NK-92 (cell line): ENCODE measurements around the gene MUC5B.

ENCODE experiments used
- DNase-seq: peaks from one replicate; lab custom pipeline; 2025; ENCODE audit not compliant: unreplicated experiment; lab: John Stamatoyannopoulos, UW

The MUC5B gene

GRCh38 chr11:1279674-1280055 is 56.8 kb downstream of the MUC5B start:
- no peak for DNase-seq

GRCh38 chr11:1280116-1281035 is 57.5 kb downstream of the MUC5B start:
- DNase-seq, result no peak

- no peak for DNase-seq
Observed at GRCh38 chr11:1281326-1281973, 58.6 kb downstream of the MUC5B start.

GRCh38 chr11:1281974-1282365 is 59.1 kb downstream of the MUC5B start:
- no peak for DNase-seq

GRCh38 chr11:1283091-1283511 is 60.2 kb downstream of the MUC5B start:
- no peak for DNase-seq

- no peak for DNase-seq
Observed at GRCh38 chr11:1283906-1284305, 61.0 kb downstream of the MUC5B start.

- DNase-seq, result no peak
Observed at GRCh38 chr11:1285316-1285744, 62.5 kb downstream of the MUC5B start.

GRCh38 chr11:1285876-1286275 is 63.0 kb downstream of the MUC5B start:
- no peak for DNase-seq

GRCh38 chr11:1287928-1288327 is 65.1 kb downstream of the MUC5B start:
- no peak for DNase-seq

GRCh38 chr11:1288426-1289151 is 65.7 kb downstream of the MUC5B start:
- no peak for DNase-seq

- DNase-seq, result no peak
Observed at GRCh38 chr11:1289211-1289935, 66.5 kb downstream of the MUC5B start.

GRCh38 chr11:1290052-1291040 is 67.5 kb downstream of the MUC5B start:
- no peak for DNase-seq

- DNase-seq, result no peak
Observed at GRCh38 chr11:1291295-1292017, 68.6 kb downstream of the MUC5B start.

- no peak for DNase-seq
Observed at GRCh38 chr11:1292018-1292643, 69.3 kb downstream of the MUC5B start.

- DNase-seq, result no peak
Observed at GRCh38 chr11:1292644-1293618, 70.1 kb downstream of the MUC5B start.

- no peak for DNase-seq
Observed at GRCh38 chr11:1293619-1294015, 70.8 kb downstream of the MUC5B start.

GRCh38 chr11:1295086-1295485 is 72.2 kb downstream of the MUC5B start:
- DNase-seq, result no peak

GRCh38 chr11:1295591-1295990 is 72.7 kb downstream of the MUC5B start:
- no peak for DNase-seq
